GM12864 (cell line): ENCODE measurements around the gene IRGQ.

Experiments used
- DNase-seq: peaks from one replicate; pipeline ENCODE4 v3.0.0-alpha.2; 2011; ENCODE audit warnings: low read depth
- H3K4me3 ChIP-seq: 2 replicates; pipeline ENCODE4 v1.5.1; 2011; ENCODE audit warnings: mild to moderate bottlenecking, low read depth, low read length, control low read depth
- TF ChIP-seq, protein P1 (sequence below): IDR thresholded peaks from 2 replicates; pipeline ENCODE4 v1.5.1; 2011; ENCODE audit warnings: low read depth, mild to moderate bottlenecking, moderate library complexity, low read length, control low read depth, inconsistent platforms; ENCODE audit errors: missing control alignments

Gene IRGQ, protein sequence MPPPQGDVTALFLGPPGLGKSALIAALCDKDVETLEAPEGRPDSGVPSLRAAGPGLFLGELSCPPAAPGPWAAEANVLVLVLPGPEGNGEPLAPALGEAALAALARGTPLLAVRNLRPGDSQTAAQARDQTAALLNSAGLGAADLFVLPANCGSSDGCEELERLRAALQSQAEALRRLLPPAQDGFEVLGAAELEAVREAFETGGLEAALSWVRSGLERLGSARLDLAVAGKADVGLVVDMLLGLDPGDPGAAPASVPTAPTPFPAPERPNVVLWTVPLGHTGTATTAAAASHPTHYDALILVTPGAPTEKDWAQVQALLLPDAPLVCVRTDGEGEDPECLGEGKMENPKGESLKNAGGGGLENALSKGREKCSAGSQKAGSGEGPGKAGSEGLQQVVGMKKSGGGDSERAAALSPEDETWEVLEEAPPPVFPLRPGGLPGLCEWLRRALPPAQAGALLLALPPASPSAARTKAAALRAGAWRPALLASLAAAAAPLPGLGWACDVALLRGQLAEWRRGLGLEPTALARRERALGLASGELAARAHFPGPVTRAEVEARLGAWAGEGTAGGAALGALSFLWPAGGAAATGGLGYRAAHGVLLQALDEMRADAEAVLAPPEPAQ

DNA sequence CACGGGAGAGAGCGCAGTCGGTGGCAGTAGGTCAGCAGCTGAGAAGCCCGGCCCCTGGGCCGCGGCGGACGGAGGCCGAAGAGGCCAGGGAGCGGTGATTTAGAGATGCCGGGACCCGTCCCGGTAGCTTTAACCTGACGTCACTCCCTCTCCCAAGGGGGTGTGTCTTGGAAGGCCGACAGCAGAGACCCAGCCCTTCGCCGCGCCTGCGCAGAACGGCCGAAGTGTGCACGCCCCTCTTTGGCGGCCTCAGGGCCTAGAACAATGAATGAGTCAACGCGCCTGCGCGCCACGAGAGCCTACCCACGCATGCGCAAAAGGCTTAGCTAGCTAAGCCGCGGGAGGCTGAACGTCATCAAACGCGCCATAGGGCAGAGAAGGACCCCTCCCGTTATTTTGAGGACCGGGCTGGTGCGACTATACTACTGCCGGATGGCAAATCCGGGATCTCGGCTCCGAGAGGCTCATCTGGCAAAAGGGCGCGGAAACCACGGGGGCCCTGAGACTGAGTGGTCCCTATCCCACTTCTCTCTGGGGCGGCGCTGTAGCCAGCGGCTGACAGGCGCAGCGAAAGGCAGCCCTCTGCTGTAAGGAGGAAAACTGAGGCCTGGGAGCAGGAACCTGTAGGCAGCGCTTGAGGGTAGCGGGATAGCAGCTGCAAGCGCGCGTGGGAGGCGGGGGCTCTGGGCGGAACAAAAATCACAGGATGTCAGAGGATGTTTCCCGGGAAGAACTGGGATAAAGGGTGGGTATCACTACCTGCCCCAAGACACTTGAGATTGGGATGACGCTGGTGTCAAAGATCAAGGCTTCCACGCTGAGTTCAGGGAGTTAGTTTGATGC lies at the start of gene IRGQ, which contains the start of gene ZNF576:
TSS of gene IRGQ (minus strand) at position 136 of the 843 bp plus-strand sequence. CDS start 796 bp downstream, outside the sequence.
TSS of gene ZNF576 (plus strand) at position 597 of the 843 bp plus-strand sequence. CDS start 514 bp downstream, outside the sequence.
- H3K4me3 ChIP-seq: peak within 1 kb of the TSS; percentile 78
- peak; percentile 97 for DNase-seq
- TF ChIP-seq, protein P1, sequence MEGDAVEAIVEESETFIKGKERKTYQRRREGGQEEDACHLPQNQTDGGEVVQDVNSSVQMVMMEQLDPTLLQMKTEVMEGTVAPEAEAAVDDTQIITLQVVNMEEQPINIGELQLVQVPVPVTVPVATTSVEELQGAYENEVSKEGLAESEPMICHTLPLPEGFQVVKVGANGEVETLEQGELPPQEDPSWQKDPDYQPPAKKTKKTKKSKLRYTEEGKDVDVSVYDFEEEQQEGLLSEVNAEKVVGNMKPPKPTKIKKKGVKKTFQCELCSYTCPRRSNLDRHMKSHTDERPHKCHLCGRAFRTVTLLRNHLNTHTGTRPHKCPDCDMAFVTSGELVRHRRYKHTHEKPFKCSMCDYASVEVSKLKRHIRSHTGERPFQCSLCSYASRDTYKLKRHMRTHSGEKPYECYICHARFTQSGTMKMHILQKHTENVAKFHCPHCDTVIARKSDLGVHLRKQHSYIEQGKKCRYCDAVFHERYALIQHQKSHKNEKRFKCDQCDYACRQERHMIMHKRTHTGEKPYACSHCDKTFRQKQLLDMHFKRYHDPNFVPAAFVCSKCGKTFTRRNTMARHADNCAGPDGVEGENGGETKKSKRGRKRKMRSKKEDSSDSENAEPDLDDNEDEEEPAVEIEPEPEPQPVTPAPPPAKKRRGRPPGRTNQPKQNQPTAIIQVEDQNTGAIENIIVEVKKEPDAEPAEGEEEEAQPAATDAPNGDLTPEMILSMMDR: no peak

DNA sequence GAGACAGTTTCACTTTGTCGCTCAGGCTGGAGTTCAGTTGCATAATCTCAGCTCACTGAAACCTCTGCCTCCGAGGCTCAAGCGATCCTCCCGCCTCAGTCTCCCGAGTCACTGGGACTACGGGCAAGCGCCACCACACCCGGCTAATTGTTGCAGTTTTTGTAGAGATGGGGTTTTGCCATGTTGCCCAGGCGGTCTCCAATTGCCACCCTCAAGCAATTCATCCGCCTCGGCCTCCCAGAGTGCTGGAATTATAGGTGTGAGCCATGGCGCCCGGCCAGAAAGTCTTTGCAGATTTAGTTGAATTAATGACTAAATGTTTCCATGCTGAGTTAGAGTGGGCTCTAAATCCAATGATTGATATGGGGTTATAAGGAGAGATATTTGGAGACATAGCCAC lies 48.2 kb upstream of the IRGQ start:
- no peak for DNase-seq
- TF ChIP-seq, protein P1: no peak

DNA sequence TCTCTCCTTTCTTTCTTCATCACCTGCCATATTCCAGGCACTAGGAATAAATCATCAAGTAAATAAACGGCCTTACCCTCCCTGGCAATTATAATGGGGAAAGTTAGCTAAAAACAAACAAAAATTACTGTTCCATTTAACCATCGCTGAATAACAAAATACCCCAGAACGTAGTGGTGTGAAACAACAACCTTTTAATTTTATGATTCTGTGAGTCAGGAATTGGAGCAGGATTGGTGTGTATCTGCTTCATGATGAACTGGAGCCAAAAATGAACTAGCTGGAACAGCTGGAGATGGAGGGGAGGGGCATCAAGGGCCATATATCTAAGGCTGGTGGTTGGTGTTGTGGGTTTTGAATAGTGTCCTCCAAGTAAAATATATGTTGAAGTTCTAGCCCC lies 47.4 kb upstream of the IRGQ start:
- no peak for DNase-seq
- no peak overlapping the region for H3K4me3 ChIP-seq
- TF ChIP-seq, protein P1: no peak

More for the DNA sequence above, 48.2 kb upstream of the IRGQ start:
- no peak overlapping the region for H3K4me3 ChIP-seq

DNA sequence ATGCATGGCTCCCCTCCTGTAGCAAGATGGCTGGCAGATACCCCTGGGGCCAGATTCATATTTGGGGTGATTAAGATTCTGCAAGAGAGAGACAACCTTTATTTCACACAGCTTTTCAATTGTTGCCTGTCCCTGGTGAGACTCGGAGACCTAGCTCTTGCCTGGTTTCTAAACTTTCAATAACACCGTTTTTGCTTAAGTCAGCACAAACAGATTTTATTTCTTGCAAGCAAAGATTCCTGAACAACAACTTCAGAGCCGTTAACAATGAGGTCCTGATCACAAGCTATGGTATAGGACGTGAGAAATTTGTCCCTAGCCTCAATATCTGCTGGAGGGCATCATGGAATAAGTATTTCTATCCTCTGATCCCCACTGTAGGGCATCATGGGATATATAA lies 46.6 kb upstream of the IRGQ start:
- DNase-seq: no peak
- TF ChIP-seq, protein P1: no peak
- H3K4me3 ChIP-seq: no peak overlapping the region

DNA sequence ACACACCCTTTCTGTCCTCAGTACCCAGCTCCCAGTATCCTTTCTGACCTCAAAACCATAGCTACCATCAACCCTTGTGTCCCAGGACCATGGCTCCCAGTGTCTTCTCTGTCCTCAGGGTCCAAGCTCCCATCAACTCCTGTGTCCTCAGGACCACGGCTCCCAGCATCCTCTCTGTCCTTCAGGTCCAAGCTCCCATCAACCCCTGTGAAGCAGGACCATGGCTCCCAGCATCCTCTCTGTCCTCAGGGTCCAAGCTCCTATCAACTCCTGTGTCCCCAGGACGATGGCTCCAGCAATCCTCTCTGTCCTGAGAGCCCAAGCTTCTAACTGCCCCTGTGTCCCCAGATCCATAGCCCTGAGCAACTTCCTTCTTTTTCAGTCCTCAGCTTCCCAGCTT lies 45.4 kb upstream of the IRGQ start:
- no peak for DNase-seq
- no peak overlapping the region for H3K4me3 ChIP-seq
- TF ChIP-seq, protein P1: no peak

DNA sequence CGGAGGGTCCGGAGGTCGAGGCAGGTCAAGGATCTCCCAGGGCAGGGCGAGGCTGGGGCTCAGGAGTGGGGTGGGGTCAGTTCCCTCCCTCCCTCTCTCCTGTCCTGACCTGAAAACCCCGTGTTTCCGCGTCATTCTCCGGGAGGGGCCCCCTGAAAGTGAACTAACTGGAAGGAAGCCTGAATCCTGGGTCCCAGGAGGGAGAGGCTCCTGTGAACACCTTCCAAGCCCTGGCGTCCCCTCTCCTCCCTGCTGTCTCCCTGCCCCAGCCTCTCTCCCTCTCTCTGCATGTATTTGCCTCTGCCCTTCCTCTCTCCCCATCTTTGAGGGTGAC lies 44.5 kb upstream of the IRGQ start:
- no peak overlapping the region for H3K4me3 ChIP-seq

More for the DNA sequence above, 44.5 kb upstream of the IRGQ start:
- DNase-seq: no peak
- TF ChIP-seq, protein P1: no peak
